Myocyte (in vitro differentiated cells): Measurements from ENCODE around the gene COL6A2. TPM values are rescaled to one million over a fixed set of nuclear protein-coding genes. Genes with fewer than 3 reads are reported as not detected.

Experiments
- DNase-seq: peaks from one replicate; pipeline ENCODE4 v3.0.0-alpha.2; 2012; ENCODE audit warnings: low read depth
- total RNA-seq: library from RNA; depleted of rRNA; stranded (reverse); fragments of >200 nt; gene quantifications from 2 replicates; pipeline ENCODE4 v1.2.3, GENCODE V29; 2014

Gene COL6A2
- total RNA-seq, 1 donor from 2014 or later = 941 TPM

DNA sequence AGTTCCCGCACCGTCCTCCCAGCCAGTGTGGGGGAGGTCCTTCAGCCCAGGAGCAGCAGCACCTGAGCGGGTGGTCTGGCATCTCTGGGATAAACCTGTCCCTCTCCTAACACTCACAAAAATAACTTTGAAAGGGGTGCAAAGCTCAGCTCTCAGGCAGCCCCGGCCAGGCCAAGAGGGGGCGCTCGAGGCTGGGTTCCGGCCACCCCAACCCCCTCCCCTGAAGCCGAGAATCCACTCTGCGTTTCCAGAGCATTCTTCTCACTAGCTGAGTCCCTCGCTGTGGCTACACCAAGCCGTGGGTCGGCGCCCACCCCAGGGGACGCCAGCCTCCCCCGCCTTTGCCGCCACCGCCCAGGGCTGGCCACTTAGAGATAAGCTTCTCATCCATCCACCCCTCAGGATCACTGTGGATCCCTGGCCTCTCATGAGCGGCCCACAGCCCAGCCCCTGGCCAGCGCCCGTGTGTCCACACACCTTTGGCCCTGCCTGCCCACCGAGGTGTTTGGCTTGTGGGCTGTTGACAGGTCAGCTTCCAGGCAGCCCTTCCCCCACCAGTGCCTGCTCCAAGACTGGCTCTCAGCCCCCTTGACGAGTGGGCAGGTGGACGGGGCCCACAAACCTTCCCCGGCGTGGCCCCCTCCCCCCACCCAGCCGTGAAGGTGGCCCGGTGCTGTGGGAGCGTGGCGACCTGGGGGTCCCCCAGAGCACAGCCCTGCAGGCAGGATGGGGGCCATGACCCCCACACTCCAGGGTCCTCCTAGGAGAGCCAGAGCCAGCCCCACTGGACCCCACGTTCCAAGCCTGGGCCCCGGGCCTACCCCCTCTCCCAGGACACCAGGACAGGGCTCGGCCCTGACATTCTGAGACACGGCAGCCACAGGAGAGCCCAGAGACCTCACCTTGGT, 55.6 kb downstream of the COL6A2 start:
- peak; percentile 51 for DNase-seq

DNA sequence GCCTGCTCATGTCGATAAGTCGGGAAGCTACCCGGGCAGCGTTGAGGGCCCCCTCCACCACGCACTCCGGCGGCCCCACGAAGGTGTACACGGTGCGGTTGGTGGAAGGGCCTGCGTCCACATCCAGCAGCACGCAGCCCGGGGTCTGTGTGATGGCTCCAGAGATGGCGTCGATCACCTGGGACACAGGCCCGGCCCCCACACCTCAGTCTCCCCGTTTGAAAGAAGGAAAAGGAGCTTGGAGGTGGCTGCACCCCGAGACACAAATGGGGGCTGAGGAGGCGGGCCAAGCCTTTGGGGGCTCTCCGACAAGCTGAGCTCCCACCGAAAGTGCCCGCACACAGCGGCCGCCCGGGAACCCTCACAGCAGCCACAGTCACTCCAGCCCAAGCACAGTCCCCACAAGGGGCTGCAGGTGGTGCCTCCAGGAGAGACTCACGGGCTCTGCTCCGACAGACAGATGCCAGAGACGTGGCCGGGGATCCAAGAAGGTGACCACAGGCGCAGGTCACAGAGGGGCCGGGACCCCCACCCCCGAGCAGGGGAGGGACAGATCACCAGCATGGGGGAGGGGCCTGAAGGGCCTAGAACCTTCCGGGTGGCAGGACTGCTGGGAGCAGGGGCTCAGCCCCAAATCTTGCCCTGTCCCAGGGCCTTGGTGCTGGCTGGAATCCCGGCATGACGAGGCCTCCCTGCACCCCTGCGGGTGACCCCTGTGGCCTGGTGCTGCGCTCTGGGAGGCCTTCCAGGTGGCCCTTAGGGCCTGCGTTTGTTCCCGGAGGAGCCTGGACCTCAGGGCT, 56.4 kb downstream of the COL6A2 start:
- DNase-seq = no peak

DNA sequence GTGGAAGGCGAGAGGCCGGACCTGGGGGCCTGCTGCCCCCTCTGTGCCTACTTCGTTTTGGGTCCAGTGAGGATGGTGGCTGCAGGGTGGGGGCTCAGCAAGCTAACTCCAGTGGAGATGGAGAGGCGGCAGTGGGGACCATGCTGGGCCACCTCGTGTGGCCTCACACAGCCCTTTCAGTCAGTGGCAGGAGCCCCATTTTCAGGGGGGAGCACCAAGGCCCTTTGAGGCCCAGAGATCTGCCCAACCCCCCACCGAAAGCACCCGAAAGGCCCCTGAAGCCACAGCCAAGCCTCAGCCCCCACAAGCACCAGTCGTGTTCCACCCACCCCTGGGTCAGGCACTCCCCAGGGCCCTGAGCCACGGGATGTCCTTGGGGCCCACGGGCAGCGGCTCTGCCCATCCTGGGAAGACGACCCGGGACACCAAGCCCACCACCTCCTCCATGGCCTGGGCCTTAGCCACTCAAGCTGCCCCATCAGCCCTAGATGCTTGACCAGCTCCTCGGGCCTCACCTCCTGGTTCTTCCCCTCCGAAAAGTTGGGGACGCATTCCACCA, 57.1 kb downstream of the COL6A2 start:
- no peak for DNase-seq

GRCh38 chr21:46155514-46156377, 57.8 kb downstream of the COL6A2 start, which contains the start of gene FTCD:
TSS of gene FTCD (minus strand) at chr21:46155579. CDS start at chr21:46155523, 56 bp downstream.
- DNase-seq = no peak

DNA sequence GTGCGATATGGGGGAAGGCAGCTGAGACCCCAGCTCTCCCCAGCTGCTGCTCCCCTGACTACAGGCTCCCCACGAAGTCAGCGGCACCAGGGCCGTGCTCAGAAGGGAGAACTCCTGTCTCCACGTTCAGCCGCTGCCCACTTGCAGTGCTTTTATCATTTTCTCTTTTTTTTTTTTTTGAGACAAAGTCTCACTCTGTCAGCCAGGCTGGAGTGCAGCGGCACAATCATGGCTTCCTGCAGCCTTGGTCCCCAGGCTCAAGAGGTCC, 58.4 kb downstream of the COL6A2 start:
- DNase-seq = no peak

GRCh38 chr21:46156678-46157077, 58.8 kb downstream of the COL6A2 start:
- no peak for DNase-seq

GRCh38 chr21:46157396-46157986, 59.6 kb downstream of the COL6A2 start:
- DNase-seq = no peak

GRCh38 chr21:46157987-46158451, 60.1 kb downstream of the COL6A2 start:
- no peak for DNase-seq

DNA sequence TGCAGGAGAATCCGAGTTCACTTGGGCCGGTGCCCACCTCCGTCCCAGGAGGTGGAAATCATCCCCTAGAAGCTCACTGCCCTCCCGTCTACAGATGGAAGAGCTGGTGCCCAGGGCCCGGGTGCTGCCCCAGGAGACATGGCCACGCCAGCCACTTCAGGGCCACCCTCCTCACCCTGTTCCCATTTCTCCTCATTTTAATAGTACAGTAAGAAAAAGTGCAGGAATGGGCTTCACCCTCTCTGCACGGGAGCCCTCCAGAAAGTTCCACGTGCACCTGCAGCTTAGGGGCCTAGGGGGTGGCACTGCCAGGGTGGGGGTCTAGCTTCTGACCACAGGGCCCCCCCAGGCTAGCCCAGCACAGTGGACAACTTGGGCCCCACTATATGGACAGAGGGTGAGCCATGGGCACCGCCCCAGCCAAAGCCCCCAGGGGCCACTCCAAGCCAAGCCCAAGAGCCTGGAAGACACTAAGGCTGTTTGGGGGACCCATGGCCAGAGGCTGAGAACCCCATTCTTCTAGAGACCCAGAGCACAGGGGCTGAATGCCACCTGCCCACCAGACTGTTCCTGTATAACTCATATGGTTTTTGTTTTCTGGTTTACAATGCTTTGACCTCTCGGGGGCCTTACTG, 60.9 kb downstream of the COL6A2 start:
- no peak for DNase-seq

GRCh38 chr21:46159390-46159789, 61.5 kb downstream of the COL6A2 start:
- DNase-seq = no peak

DNA sequence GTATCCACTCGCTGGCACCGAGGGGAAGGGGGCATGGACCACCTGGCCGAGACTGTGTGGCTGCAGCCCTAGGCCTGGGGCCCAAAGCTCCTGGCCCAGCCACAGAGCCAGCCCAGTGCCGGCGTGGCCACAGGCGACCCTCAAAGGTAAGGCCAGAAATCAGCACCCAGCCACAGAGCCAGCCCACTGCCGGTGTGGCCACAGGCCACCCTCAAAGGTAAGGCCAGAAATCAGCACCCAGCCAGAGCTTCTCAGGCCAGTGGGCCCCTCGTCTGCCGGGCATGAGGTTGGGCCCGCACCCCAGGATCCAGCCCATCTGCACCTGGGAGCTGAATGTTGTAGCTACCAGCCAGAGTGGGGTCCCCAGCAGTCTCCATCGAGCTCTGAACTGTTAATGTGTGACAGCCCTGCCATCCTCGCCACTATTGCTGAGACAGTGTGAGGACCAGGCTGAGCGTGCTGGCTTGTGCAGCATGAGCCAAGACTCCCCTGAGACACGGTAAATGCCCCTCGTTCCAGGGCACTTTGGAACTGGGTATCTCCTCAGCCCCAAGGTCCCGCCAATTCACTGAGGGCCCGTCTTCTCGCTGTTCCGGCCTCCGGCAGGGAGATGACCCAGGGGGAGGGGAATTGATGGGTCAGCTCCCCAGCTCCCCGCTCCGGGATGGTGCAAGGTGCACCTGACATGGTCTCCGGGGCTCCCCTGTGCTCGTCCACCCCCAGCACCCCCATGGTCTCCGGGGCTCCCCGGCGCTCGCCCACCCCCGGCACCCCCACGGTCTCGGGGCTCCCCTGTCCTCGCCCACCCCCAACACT, 62.1 kb downstream of the COL6A2 start:
- DNase-seq = no peak

GRCh38 chr21:46160657-46160906, 62.7 kb downstream of the COL6A2 start:
- DNase-seq = no peak

DNA sequence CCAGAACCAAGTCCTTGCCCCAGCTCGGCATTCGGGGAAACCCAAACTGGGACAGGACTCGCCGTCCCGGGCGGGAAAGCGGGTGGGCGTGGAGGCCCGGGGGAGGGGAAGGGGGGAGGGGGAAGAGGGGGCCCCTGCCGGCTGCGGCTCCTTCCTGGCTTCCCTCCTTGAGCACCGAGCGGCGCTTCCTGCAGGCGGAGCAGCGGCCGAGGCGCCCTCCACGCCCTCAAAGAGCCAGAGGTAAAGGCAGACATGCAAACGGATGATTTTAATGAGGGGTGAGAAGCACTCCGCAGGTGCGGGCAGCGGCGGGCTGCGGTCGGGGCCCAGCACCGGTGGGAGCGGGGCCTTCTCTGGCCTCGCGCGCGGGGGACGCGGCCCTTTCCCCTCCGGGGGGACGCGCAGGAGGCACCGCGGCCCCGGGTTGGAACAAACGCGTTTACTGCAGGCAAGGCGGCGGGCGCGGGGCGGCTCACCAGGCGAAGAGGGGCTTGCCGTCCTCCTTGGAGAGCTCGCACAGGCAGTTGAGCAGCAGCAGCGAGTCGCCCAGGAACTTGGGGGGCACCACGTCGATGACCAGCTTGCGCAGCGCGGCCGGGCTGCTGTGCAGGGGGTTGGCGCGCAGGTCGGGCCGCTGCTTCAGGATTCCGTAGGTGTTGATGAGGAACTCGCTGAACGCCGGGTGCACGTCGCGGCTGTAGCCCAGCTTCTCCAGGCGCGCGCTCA, 63.2 kb downstream of the COL6A2 start:
- no peak for DNase-seq

DNA sequence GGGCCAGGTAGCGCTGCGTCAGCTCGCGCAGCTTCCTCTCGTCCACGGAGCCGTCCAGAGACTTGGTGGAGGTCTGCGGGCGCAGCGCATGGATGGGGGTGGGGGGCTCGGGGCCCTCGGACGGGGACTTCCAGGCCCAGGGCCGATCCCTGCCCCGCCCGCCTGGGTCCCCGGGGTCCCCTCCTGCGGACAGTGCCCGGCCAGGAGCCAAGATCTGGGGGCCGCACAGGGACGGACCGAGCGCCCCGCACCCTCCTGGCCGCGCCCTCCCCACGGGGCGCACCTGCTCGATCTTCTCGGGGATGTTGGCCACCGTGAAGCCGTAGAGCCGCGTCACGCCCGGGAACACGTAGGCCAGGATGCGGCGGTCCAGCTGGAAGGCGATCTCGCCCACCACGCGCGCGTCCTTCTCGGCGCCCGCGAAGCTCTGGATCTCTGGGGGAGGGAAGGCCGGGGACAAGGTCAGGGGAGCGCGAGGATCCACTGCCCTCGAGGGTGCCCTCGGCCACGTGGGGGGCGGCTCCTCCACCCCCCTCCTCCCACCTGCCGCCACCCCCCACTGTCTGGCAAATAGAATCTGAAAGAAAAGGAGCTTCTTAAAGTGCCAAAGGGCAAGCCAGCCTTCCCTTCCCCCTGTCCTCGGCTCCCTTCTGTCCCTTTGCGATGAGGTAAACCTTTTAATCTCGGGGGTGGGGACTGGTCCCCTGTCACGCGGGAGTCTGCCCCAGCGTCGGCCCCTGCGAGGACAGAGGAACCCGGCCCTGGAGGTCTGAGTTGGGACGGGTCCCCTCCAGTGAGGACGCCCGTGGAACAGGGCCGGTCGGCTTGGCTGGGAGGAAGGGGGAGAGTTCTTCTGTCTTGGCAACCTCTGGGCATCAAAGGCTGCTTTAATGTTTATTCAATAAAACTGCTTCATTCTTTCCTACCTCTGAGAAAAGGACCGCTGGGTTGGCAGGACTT, 64.0 kb downstream of the COL6A2 start:
- no peak for DNase-seq

GRCh38 chr21:46163380-46163779, 65.5 kb downstream of the COL6A2 start:
- DNase-seq = no peak

- no peak for DNase-seq
Measured at GRCh38 chr21:46165098-46165497, 67.2 kb downstream of the COL6A2 start.

GRCh38 chr21:46168238-46168637, 70.3 kb downstream of the COL6A2 start:
- no peak for DNase-seq
